Stimulated activated CD4-positive, alpha-beta T cell treated with anti-CD3 and anti-CD28 coated beads, Interleukin-1b, Interleukin-23, amount 100 ng/mL, for 1 hour (primary cell): ENCODE data around the gene OR2K2.
"Not testable (repeated sequence)": the region's sequence is repeated elsewhere in the genome, so short reads cannot be mapped to it uniquely, and the experiment has no call there.

ENCODE experiments used
- DNase-seq, 2 donors: peaks; one replicate each; pipeline ENCODE4 v3.0.0-alpha.2; 2020; ENCODE audit warnings: low read depth in 2 of 2

Gene OR2K2

GRCh38 chr9:111298111-111298510 is 31.9 kb downstream of the OR2K2 start:
- no peak for DNase-seq

- DNase-seq = no peak
Observed at GRCh38 chr9:111297066-111297824, 32.8 kb downstream of the OR2K2 start.

GRCh38 chr9:111294691-111295451 is 35.2 kb downstream of the OR2K2 start:
- no peak for DNase-seq

GRCh38 chr9:111287127-111287526 is 42.9 kb downstream of the OR2K2 start:
- no peak for DNase-seq

- DNase-seq = no peak
Observed at GRCh38 chr9:111284703-111285102, 45.3 kb downstream of the OR2K2 start.

GRCh38 chr9:111282845-111283244 is 47.2 kb downstream of the OR2K2 start:
- no peak for DNase-seq

- not testable (repeated sequence) for DNase-seq
Observed at GRCh38 chr9:111280795-111281194, 49.2 kb downstream of the OR2K2 start.
